Uterus (tissue), 2 donors: Measurements from ENCODE around the gene DOK7.

Source experiments
- POLR2A ChIP-seq, 2 donors: fragments of 450-650 bp; IDR thresholded peaks; one replicate each; pipeline ENCODE4 v1.6.1; 2016; ENCODE audit warnings: antibody characterized with exemption in 2 of 2, mild to moderate bottlenecking in 1 of 2, moderate library complexity in 1 of 2
- TF ChIP-seq, protein P1 (sequence below), 4 experiments: fragments of 200-600 bp in 2 of 4; fragments of 450-650 bp in 2 of 4; sonication (generic) in 2 of 4; IDR thresholded peaks; one replicate each; pipeline ENCODE4 v1.5.1; 2016 to 2019; ENCODE audit warnings: antibody characterized with exemption in 4 of 4, mild to moderate bottlenecking in 2 of 4, moderate library complexity in 1 of 4

GRCh38 chr4:3484057-3484973 lies 21.2 kb downstream of the DOK7 start:
- TF ChIP-seq, protein P1, sequence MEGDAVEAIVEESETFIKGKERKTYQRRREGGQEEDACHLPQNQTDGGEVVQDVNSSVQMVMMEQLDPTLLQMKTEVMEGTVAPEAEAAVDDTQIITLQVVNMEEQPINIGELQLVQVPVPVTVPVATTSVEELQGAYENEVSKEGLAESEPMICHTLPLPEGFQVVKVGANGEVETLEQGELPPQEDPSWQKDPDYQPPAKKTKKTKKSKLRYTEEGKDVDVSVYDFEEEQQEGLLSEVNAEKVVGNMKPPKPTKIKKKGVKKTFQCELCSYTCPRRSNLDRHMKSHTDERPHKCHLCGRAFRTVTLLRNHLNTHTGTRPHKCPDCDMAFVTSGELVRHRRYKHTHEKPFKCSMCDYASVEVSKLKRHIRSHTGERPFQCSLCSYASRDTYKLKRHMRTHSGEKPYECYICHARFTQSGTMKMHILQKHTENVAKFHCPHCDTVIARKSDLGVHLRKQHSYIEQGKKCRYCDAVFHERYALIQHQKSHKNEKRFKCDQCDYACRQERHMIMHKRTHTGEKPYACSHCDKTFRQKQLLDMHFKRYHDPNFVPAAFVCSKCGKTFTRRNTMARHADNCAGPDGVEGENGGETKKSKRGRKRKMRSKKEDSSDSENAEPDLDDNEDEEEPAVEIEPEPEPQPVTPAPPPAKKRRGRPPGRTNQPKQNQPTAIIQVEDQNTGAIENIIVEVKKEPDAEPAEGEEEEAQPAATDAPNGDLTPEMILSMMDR (IDR thresholded peaks at IDR 0.05), result no peak
- TF ChIP-seq POLR2A (IDR thresholded peaks at IDR 0.05), result no peak
